ENCODE measurements around the gene RRAGD.
A peak's percentile ranks its signal among the peaks of the same experiment; 100 is the strongest.

Gene RRAGD

GRCh38 chr6:89412071-89413005 lies at the start of gene RRAGD:
Gene RRAGD (minus strand): TSS chr6:89412273. CDS start chr6:89411993, 280 bp downstream.
- Mint-ChIP-seq H3K4me3 (peak within 1 kb of the TSS; percentile 85), H3K27me3 (peaks cover 7% of the 10 kb centered on the region), H3K27ac (peak within 1 kb of the TSS; percentile 82), H3K4me1 (peaks cover 23% of the 10 kb centered on the region), H3K9me3 (no peaks in the 10 kb centered on the region), H3K36me3 (ENCODE audit: low read depth) (no peaks in the 10 kb centered on the region)
- peak; percentile 65 for DNase-seq
- ATAC-seq, result peak; percentile 90

- H3K27ac Mint-ChIP-seq, result no peak overlapping the region
- H3K4me3 Mint-ChIP-seq, result no peak overlapping the region
- H3K36me3 Mint-ChIP-seq (ENCODE audit: low read depth), result no peaks in the 10 kb centered on the region
- ATAC-seq (no peak), DNase-seq (no peak)
- H3K9me3 Mint-ChIP-seq, result peaks cover 7% of the 10 kb centered on the region
- no peaks in the 10 kb centered on the region for H3K4me1 Mint-ChIP-seq
- H3K27me3 Mint-ChIP-seq, result no peaks in the 10 kb centered on the region
Measured at GRCh38 chr6:89460713-89461112, 48.6 kb upstream of the RRAGD start.

- Mint-ChIP-seq H3K9me3 (peaks cover 7% of the 10 kb centered on the region), H3K36me3 (ENCODE audit: low read depth) (no peaks in the 10 kb centered on the region), H3K27me3 (no peaks in the 10 kb centered on the region), H3K4me1 (no peaks in the 10 kb centered on the region), H3K27ac (no peak overlapping the region), H3K4me3 (no peak overlapping the region)
- DNase-seq (no peak), ATAC-seq (no peak)
Measured at GRCh38 chr6:89459501-89459900, 47.4 kb upstream of the RRAGD start.

GRCh38 chr6:89458704-89459103 lies 46.6 kb upstream of the RRAGD start:
- DNase-seq, result no peak
- no peaks in the 10 kb centered on the region for H3K4me1 Mint-ChIP-seq
- H3K4me3 Mint-ChIP-seq, result no peak overlapping the region
- no peak for ATAC-seq
- no peaks in the 10 kb centered on the region for H3K27me3 Mint-ChIP-seq
- H3K36me3 Mint-ChIP-seq (ENCODE audit: low read depth), result no peaks in the 10 kb centered on the region
- no peak overlapping the region for H3K27ac Mint-ChIP-seq
- H3K9me3 Mint-ChIP-seq, result peaks cover 7% of the 10 kb centered on the region

GRCh38 chr6:89454300-89454699 lies 42.2 kb upstream of the RRAGD start:
- H3K27me3 Mint-ChIP-seq, result no peaks in the 10 kb centered on the region
- no peak overlapping the region for H3K4me3 Mint-ChIP-seq
- no peaks in the 10 kb centered on the region for H3K4me1 Mint-ChIP-seq
- no peak for DNase-seq
- no peaks in the 10 kb centered on the region for H3K36me3 Mint-ChIP-seq (ENCODE audit: low read depth)
- H3K9me3 Mint-ChIP-seq, result peaks cover 7% of the 10 kb centered on the region
- no peak overlapping the region for H3K27ac Mint-ChIP-seq
- no peak for ATAC-seq

- H3K27ac Mint-ChIP-seq, result no peak overlapping the region
- H3K4me3 Mint-ChIP-seq, result no peak overlapping the region
- DNase-seq, result no peak
- no peaks in the 10 kb centered on the region for H3K4me1 Mint-ChIP-seq
- no peak for ATAC-seq
- no peaks in the 10 kb centered on the region for H3K27me3 Mint-ChIP-seq
- peaks cover 7% of the 10 kb centered on the region for H3K9me3 Mint-ChIP-seq
- no peaks in the 10 kb centered on the region for H3K36me3 Mint-ChIP-seq (ENCODE audit: low read depth)
Measured at GRCh38 chr6:89452281-89452680, 40.2 kb upstream of the RRAGD start.

- no peaks in the 10 kb centered on the region for H3K4me1 Mint-ChIP-seq
- no peak for ATAC-seq
- H3K27me3 Mint-ChIP-seq, result no peaks in the 10 kb centered on the region
- no peak overlapping the region for H3K27ac Mint-ChIP-seq
- H3K4me3 Mint-ChIP-seq, result no peak overlapping the region
- DNase-seq, result no peak
- H3K36me3 Mint-ChIP-seq (ENCODE audit: low read depth), result no peaks in the 10 kb centered on the region
- no peaks in the 10 kb centered on the region for H3K9me3 Mint-ChIP-seq
Measured at GRCh38 chr6:89449193-89449592, 37.1 kb upstream of the RRAGD start.

GRCh38 chr6:89443658-89444057 lies 31.6 kb upstream of the RRAGD start:
- Mint-ChIP-seq H3K27me3 (no peaks in the 10 kb centered on the region), H3K4me3 (no peak overlapping the region), H3K27ac (no peak overlapping the region), H3K9me3 (no peaks in the 10 kb centered on the region), H3K36me3 (ENCODE audit: low read depth) (no peaks in the 10 kb centered on the region), H3K4me1 (no peaks in the 10 kb centered on the region)
- DNase-seq (no peak), ATAC-seq (no peak)

GRCh38 chr6:89440200-89440599 lies 28.1 kb upstream of the RRAGD start:
- Mint-ChIP-seq H3K27ac (no peak overlapping the region), H3K36me3 (ENCODE audit: low read depth) (no peaks in the 10 kb centered on the region), H3K4me1 (peaks cover 5% of the 10 kb centered on the region), H3K27me3 (peaks cover 5% of the 10 kb centered on the region), H3K4me3 (no peak overlapping the region), H3K9me3 (no peaks in the 10 kb centered on the region)
- no peak for ATAC-seq
- no peak for DNase-seq

GRCh38 chr6:89439014-89439413 lies 26.9 kb upstream of the RRAGD start:
- H3K27ac Mint-ChIP-seq, result no peak overlapping the region
- ATAC-seq, result no peak
- H3K4me3 Mint-ChIP-seq, result no peak overlapping the region
- DNase-seq, result no peak
- H3K9me3 Mint-ChIP-seq, result no peaks in the 10 kb centered on the region
- H3K36me3 Mint-ChIP-seq (ENCODE audit: low read depth), result no peaks in the 10 kb centered on the region
- H3K27me3 Mint-ChIP-seq, result peaks cover 8% of the 10 kb centered on the region
- H3K4me1 Mint-ChIP-seq, result peaks cover 10% of the 10 kb centered on the region

GRCh38 chr6:89438248-89438647 lies 26.2 kb upstream of the RRAGD start:
- H3K4me3 Mint-ChIP-seq, result no peak overlapping the region
- H3K4me1 Mint-ChIP-seq, result peaks cover 14% of the 10 kb centered on the region
- no peak overlapping the region for H3K27ac Mint-ChIP-seq
- ATAC-seq (no peak), DNase-seq (no peak)
- H3K36me3 Mint-ChIP-seq (ENCODE audit: low read depth), result no peaks in the 10 kb centered on the region
- peaks cover 12% of the 10 kb centered on the region for H3K27me3 Mint-ChIP-seq
- no peaks in the 10 kb centered on the region for H3K9me3 Mint-ChIP-seq

GRCh38 chr6:89436226-89436625 lies 24.2 kb upstream of the RRAGD start:
- Mint-ChIP-seq H3K36me3 (ENCODE audit: low read depth) (no peaks in the 10 kb centered on the region), H3K4me1 (peaks cover 20% of the 10 kb centered on the region), H3K27me3 (peaks cover 12% of the 10 kb centered on the region), H3K27ac (no peak overlapping the region), H3K9me3 (no peaks in the 10 kb centered on the region), H3K4me3 (no peak overlapping the region)
- no peak for DNase-seq
- ATAC-seq, result no peak

- DNase-seq, result no peak
- peaks cover 12% of the 10 kb centered on the region for H3K27me3 Mint-ChIP-seq
- H3K4me1 Mint-ChIP-seq, result peaks cover 20% of the 10 kb centered on the region
- H3K27ac Mint-ChIP-seq, result no peak overlapping the region
- H3K36me3 Mint-ChIP-seq (ENCODE audit: low read depth), result no peaks in the 10 kb centered on the region
- H3K9me3 Mint-ChIP-seq, result no peaks in the 10 kb centered on the region
- ATAC-seq, result no peak
- no peak overlapping the region for H3K4me3 Mint-ChIP-seq
Measured at GRCh38 chr6:89434954-89435353, 22.9 kb upstream of the RRAGD start.

- Mint-ChIP-seq H3K4me1 (peaks cover 20% of the 10 kb centered on the region), H3K9me3 (no peaks in the 10 kb centered on the region), H3K27ac (peak overlapping the region; percentile 71), H3K4me3 (peak overlapping the region; percentile 78), H3K27me3 (peaks cover 12% of the 10 kb centered on the region), H3K36me3 (ENCODE audit: low read depth) (no peaks in the 10 kb centered on the region)
- ATAC-seq (no peak), DNase-seq (no peak)
Measured at GRCh38 chr6:89434150-89434499, 22.1 kb upstream of the RRAGD start.

GRCh38 chr6:89433252-89434149 lies 21.4 kb upstream of the RRAGD start:
- H3K4me1 Mint-ChIP-seq, result peaks cover 20% of the 10 kb centered on the region
- peak; percentile 16 for DNase-seq
- H3K36me3 Mint-ChIP-seq (ENCODE audit: low read depth), result no peaks in the 10 kb centered on the region
- ATAC-seq, result no peak
- peaks cover 12% of the 10 kb centered on the region for H3K27me3 Mint-ChIP-seq
- H3K9me3 Mint-ChIP-seq, result no peaks in the 10 kb centered on the region
- peak overlapping the region; percentile 78 for H3K4me3 Mint-ChIP-seq
- H3K27ac Mint-ChIP-seq, result peak overlapping the region; percentile 71
